HUES48 (cell line): ENCODE measurements around the gene GPC2.
A peak's percentile ranks its signal among the peaks of the same experiment; 100 is the strongest.
"Not testable (repeated sequence)": the region's sequence is repeated elsewhere in the genome, so short reads cannot be mapped to it uniquely, and the experiment has no call there.

Experiments used
- H3K27ac ChIP-seq: one replicate; pipeline ENCODE4 v1.7.0; 2013; ENCODE audit warnings: low read depth, low read length, inconsistent platforms
- H3K27me3 ChIP-seq: 2 replicates; pipeline ENCODE4 v1.6.1; 2013; ENCODE audit warnings: mild to moderate bottlenecking, low read length; ENCODE audit not compliant: control insufficient read depth, insufficient read depth
- H3K36me3 ChIP-seq: 2 replicates; pipeline ENCODE4 v1.6.1; 2013; ENCODE audit warnings: low read length; ENCODE audit not compliant: control insufficient read depth, insufficient read depth
- H3K4me1 ChIP-seq: 2 replicates; pipeline ENCODE4 v1.6.1; 2013; ENCODE audit warnings: mild to moderate bottlenecking, low read length; ENCODE audit not compliant: control insufficient read depth, insufficient read depth
- H3K4me3 ChIP-seq: 2 replicates; pipeline ENCODE4 v1.5.1; 2013; ENCODE audit warnings: mild to moderate bottlenecking, low read depth, low read length
- H3K9ac ChIP-seq: 2 replicates; pipeline ENCODE4 v1.6.1; 2013; ENCODE audit warnings: mild to moderate bottlenecking, low read depth, low read length, moderate library complexity
- H3K9me3 ChIP-seq: 2 replicates; pipeline ENCODE4 v1.6.1; 2013; ENCODE audit warnings: low read length; ENCODE audit not compliant: control insufficient read depth, insufficient read depth

Gene GPC2

GRCh38 chr7:100146350-100146749, 30.8 kb downstream of the GPC2 start:
- H3K27ac ChIP-seq, H3K4me3 ChIP-seq, H3K27me3 ChIP-seq, H3K9me3 ChIP-seq, H3K9ac ChIP-seq, H3K4me1 ChIP-seq, H3K36me3 ChIP-seq: not testable (repeated sequence)

- no peaks in the 10 kb centered on the region for H3K36me3 ChIP-seq
- H3K4me3 ChIP-seq, result no peak overlapping the region
- no peaks in the 10 kb centered on the region for H3K4me1 ChIP-seq
- H3K9me3 ChIP-seq, result no peaks in the 10 kb centered on the region
- no peaks in the 10 kb centered on the region for H3K27me3 ChIP-seq
- H3K9ac ChIP-seq, result no peak overlapping the region
- H3K27ac ChIP-seq, result no peak overlapping the region
Measured at GRCh38 chr7:100142461-100142860, 34.7 kb downstream of the GPC2 start.

GRCh38 chr7:100141555-100141949, 35.6 kb downstream of the GPC2 start:
- no peaks in the 10 kb centered on the region for H3K9me3 ChIP-seq
- H3K4me1 ChIP-seq, result no peaks in the 10 kb centered on the region
- H3K4me3 ChIP-seq, result no peak overlapping the region
- H3K27ac ChIP-seq, result no peak overlapping the region
- no peak overlapping the region for H3K9ac ChIP-seq
- H3K36me3 ChIP-seq, result no peaks in the 10 kb centered on the region
- H3K27me3 ChIP-seq, result no peaks in the 10 kb centered on the region

GRCh38 chr7:100137851-100138760, 39.1 kb downstream of the GPC2 start:
- Histone ChIP-seq H3K4me3 (no peak overlapping the region), H3K36me3 (no peaks in the 10 kb centered on the region), H3K9ac (no peak overlapping the region), H3K9me3 (no peaks in the 10 kb centered on the region), H3K27me3 (no peaks in the 10 kb centered on the region), H3K27ac (no peak overlapping the region), H3K4me1 (no peaks in the 10 kb centered on the region)

- H3K9me3 ChIP-seq, result no peaks in the 10 kb centered on the region
- no peak overlapping the region for H3K9ac ChIP-seq
- H3K27ac ChIP-seq, result no peak overlapping the region
- no peak overlapping the region for H3K4me3 ChIP-seq
- peaks cover 11% of the 10 kb centered on the region for H3K27me3 ChIP-seq
- no peaks in the 10 kb centered on the region for H3K36me3 ChIP-seq
- H3K4me1 ChIP-seq, result no peaks in the 10 kb centered on the region
Measured at GRCh38 chr7:100132697-100133151, 44.5 kb downstream of the GPC2 start.

- no peaks in the 10 kb centered on the region for H3K9me3 ChIP-seq
- no peaks in the 10 kb centered on the region for H3K4me1 ChIP-seq
- no peaks in the 10 kb centered on the region for H3K36me3 ChIP-seq
- H3K27ac ChIP-seq, result no peak overlapping the region
- no peak overlapping the region for H3K9ac ChIP-seq
- H3K4me3 ChIP-seq, result no peak overlapping the region
- peaks cover 13% of the 10 kb centered on the region for H3K27me3 ChIP-seq
Measured at GRCh38 chr7:100132126-100132525, 45.1 kb downstream of the GPC2 start.

GRCh38 chr7:100130608-100131453, 46.4 kb downstream of the GPC2 start:
- H3K36me3 ChIP-seq, result no peaks in the 10 kb centered on the region
- H3K4me3 ChIP-seq, result 0 out of 2 replicates have a peak overlapping the region, but pooled peaks have one; percentile 36
- H3K9ac ChIP-seq, result no peak overlapping the region
- H3K4me1 ChIP-seq, result no peaks in the 10 kb centered on the region
- H3K27ac ChIP-seq, result peak overlapping the region; percentile 21
- peaks cover 13% of the 10 kb centered on the region for H3K27me3 ChIP-seq
- H3K9me3 ChIP-seq, result no peaks in the 10 kb centered on the region

- H3K4me3 ChIP-seq, H3K9me3 ChIP-seq, H3K27ac ChIP-seq, H3K4me1 ChIP-seq, H3K36me3 ChIP-seq, H3K9ac ChIP-seq: not testable (repeated sequence)
- peaks cover 13% of the 10 kb centered on the region for H3K27me3 ChIP-seq
Measured at GRCh38 chr7:100130220-100130607, 47.0 kb downstream of the GPC2 start.

GRCh38 chr7:100128637-100128963, 48.6 kb downstream of the GPC2 start:
- Histone ChIP-seq H3K4me3 (no peak overlapping the region), H3K9ac (no peak overlapping the region), H3K36me3 (peaks cover 9% of the 10 kb centered on the region), H3K4me1 (no peaks in the 10 kb centered on the region), H3K9me3 (no peaks in the 10 kb centered on the region), H3K27ac (no peak overlapping the region), H3K27me3 (peaks cover 13% of the 10 kb centered on the region)

GRCh38 chr7:100127866-100128636, 49.1 kb downstream of the GPC2 start:
- Histone ChIP-seq H3K9me3 (no peaks in the 10 kb centered on the region), H3K4me1 (no peaks in the 10 kb centered on the region), H3K27ac (no peak overlapping the region), H3K4me3 (peak overlapping the region; percentile 91), H3K36me3 (peaks cover 9% of the 10 kb centered on the region), H3K9ac (no peak overlapping the region), H3K27me3 (peaks cover 13% of the 10 kb centered on the region)
